K562 (cell line): ENCODE data around the gene PLTP. TPM values are rescaled to one million over a fixed set of nuclear protein-coding genes. Genes with fewer than 3 reads are reported as not detected.
A peak's percentile ranks its signal among the peaks of the same experiment; 100 is the strongest.

Experiments
- ATAC-seq: fragments of 200-7000 bp; cut with Tn5 transposase; 3 replicates; pipeline ENCODE4 v1.9.1; 2020; ENCODE audit warnings: moderate library complexity
- BruUV-seq: library from RNA; stranded (reverse); fragments of 400-500 nt; replicated peaks from 2 replicates; lab custom pipeline; 2021; lab: Mats Ljungman, UMichigan
- CTCF ChIA-PET: fragments of 300-600 bp; formaldehyde crosslinking; extraction: SDS; loops from one replicate; lab custom pipeline; 2021; ENCODE audit warnings: low intra/inter-chr PET ratio; lab: Yijun Ruan, JAX
- POLR2A ChIA-PET: fragments of 300-600, 350-650 bp; sonication (Branson Sonifier 250); formaldehyde crosslinking; extraction: SDS; loops from one replicate; lab custom pipeline; 2021; ENCODE audit warnings: antibody characterized with exemption, inconsistent platforms; lab: Yijun Ruan, JAX
- DNase-seq, 4 experiments: peaks; one replicate each; pipeline versions ENCODE4 v3.0.0 to v3.0.0-alpha.2; 2011 to 2018; ENCODE audit warnings: low spot score in 3 of 4, mixed read lengths in 3 of 4; ENCODE audit errors: extremely low read depth in 1 of 4
- FAIRE-seq: peaks from 2 replicates; lab custom pipeline; 2011; peaks lifted over from hg19 to GRCh38; lab: Jason Lieb, UNC
- H2AFZ ChIP-seq: 2 replicates; pipeline ENCODE4 v1.6.0; 2011; ENCODE audit warnings: low read depth, low read length, control low read depth, inconsistent platforms
- H3K27ac ChIP-seq: fragments of 200-600 bp; 3 replicates; pipeline ENCODE4 v1.8.0; 2011; ENCODE audit warnings: low read depth, mild to moderate bottlenecking, control low read depth, inconsistent platforms, low read length, moderate library complexity, mixed read lengths; ENCODE audit errors: extremely low read depth
- H3K27me3 ChIP-seq, 2 experiments: fragments of 300-600 bp in 1 of 2; 2 replicates in 1 of 2; 3 replicates in 1 of 2; pipeline versions ENCODE4 v1.6.0 to v1.8.0; 2011; ENCODE audit warnings: inconsistent platforms in 2 of 2, low read length in 2 of 2, mild to moderate bottlenecking in 1 of 2, mixed read lengths in 1 of 2, moderate library complexity in 1 of 2; ENCODE audit not compliant: control insufficient read depth in 2 of 2, insufficient read depth in 2 of 2
- H3K36me3 ChIP-seq: fragments of 300-600 bp; 3 replicates; pipeline ENCODE4 v1.8.0; 2011; ENCODE audit warnings: mild to moderate bottlenecking, low read length, inconsistent platforms; ENCODE audit not compliant: control insufficient read depth, insufficient read depth
- H3K4me1 ChIP-seq, 2 experiments: fragments of 200-600 bp in 1 of 2; replicated peaks in 1 of 2; 2 replicates in 1 of 2; 3 replicates in 1 of 2; pipeline versions ENCODE4 v1.5.1 to v1.8.0; 2011; ENCODE audit warnings: inconsistent platforms in 2 of 2, low read length in 2 of 2, mild to moderate bottlenecking in 1 of 2, mixed read lengths in 1 of 2, moderate library complexity in 1 of 2; ENCODE audit not compliant: control insufficient read depth in 2 of 2, insufficient read depth in 2 of 2
- H3K4me2 ChIP-seq: 2 replicates; pipeline ENCODE4 v1.6.1; 2011; ENCODE audit warnings: low read length, control low read depth, inconsistent platforms, mixed read lengths; ENCODE audit not compliant: insufficient read depth
- H3K4me3 ChIP-seq: fragments of 200-600 bp; sonication (generic), shearing (Covaris generic); 2 replicates; pipeline ENCODE4 v1.5.1; 2016; ENCODE audit warnings: control low read depth, inconsistent platforms
- H3K79me2 ChIP-seq: fragments of 200-600 bp; 3 replicates; pipeline ENCODE4 v1.8.0; 2011; ENCODE audit warnings: low read length, inconsistent platforms; ENCODE audit not compliant: control insufficient read depth, insufficient read depth
- H3K9ac ChIP-seq, 2 experiments: 2 replicates each; pipeline versions ENCODE4 v1.6.0 to v1.6.1; 2011; ENCODE audit warnings: low read depth in 2 of 2, low read length in 2 of 2, control low read depth in 1 of 2, inconsistent platforms in 1 of 2, mild to moderate bottlenecking in 1 of 2, mixed read lengths in 1 of 2; ENCODE audit not compliant: insufficient read depth in 1 of 2
- H3K9me1 ChIP-seq: one replicate; pipeline ENCODE4 v1.6.0; 2011; ENCODE audit warnings: inconsistent platforms, mild to moderate bottlenecking, low read length, moderate library complexity; ENCODE audit not compliant: control insufficient read depth, insufficient read depth
- H3K9me3 ChIP-seq: replicated peaks from 2 replicates; pipeline ENCODE4 v1.5.1; 2011; ENCODE audit warnings: low read depth, low read length, inconsistent platforms; ENCODE audit not compliant: control insufficient read depth, insufficient read depth
- H4K20me1 ChIP-seq: replicated peaks from 2 replicates; pipeline ENCODE4 v1.6.1; 2011; ENCODE audit warnings: low read length, inconsistent platforms, mixed read lengths; ENCODE audit not compliant: control insufficient read depth, insufficient read depth
- FUS ChIP-seq: fragments of 200-400 bp; formaldehyde crosslinking; optimal IDR thresholded peaks from 2 replicates; pipeline ENCODE3; 2017; ENCODE audit warnings: low read depth, low read length
- HMG20B ChIP-seq: fragments of 250-450 bp; sonication (Bioruptor Pico); IDR thresholded peaks from 2 replicates; pipeline ENCODE4 v1.5.0; 2021; ENCODE audit warnings: mild to moderate bottlenecking
- PCBP1 ChIP-seq: fragments of 200-400 bp; formaldehyde crosslinking; IDR thresholded peaks from 2 replicates; pipeline ENCODE4 v1.6.1; 2018; ENCODE audit warnings: mild to moderate bottlenecking, low read depth, low read length; ENCODE audit not compliant: poor library complexity, severe bottlenecking
- PRPF4 ChIP-seq: fragments of 200-400 bp; formaldehyde crosslinking; IDR thresholded peaks from one replicate; pipeline ENCODE4 v1.6.1; 2017; ENCODE audit warnings: low read length, low read depth, mild to moderate bottlenecking; ENCODE audit not compliant: insufficient read depth, poor library complexity, severe bottlenecking
- PTTG1 ChIP-seq: fragments of 450-650 bp; IDR thresholded peaks from 2 replicates; pipeline ENCODE4 v1.6.1; 2016; ENCODE audit warnings: low read depth, mild to moderate bottlenecking, missing genetic modification characterization, missing compliant biosample characterization
- ZNF589 ChIP-seq: fragments of 200-800 bp; sonication (Bioruptor generic); IDR thresholded peaks from 2 replicates; pipeline ENCODE4 v1.6.1; 2016; ENCODE audit warnings: low read depth, missing genetic modification characterization, missing compliant biosample characterization
- WGBS: fragments of 100-300 bp; shearing (Covaris generic); methylation state at CpG from one replicate; pipeline ENCODE4 v1.1.6; 2016; ENCODE audit warnings: low coverage, mixed read lengths; ENCODE audit not compliant: insufficient coverage; ENCODE audit errors: missing lambda C conversion rate; 5-methylcytosine and 5-hydroxymethylcytosine counted together
- in situ Hi-C: fragments of 300-500 bp; cut with MboI; formaldehyde crosslinking; loops from 4 replicates; pipeline ENCODE4 v1.15.0; 2018; ENCODE audit warnings: inconsistent platforms, mixed read lengths
- intact Hi-C: fragments of 100-400 bp; cut with micrococcal nuclease; formaldehyde crosslinking; loops from 2 replicates; pipeline ENCODE4 v1.14.2; 2022
- polyA plus RNA-seq, 8 experiments: library from polyadenylated mRNA; depleted of rRNA in 4 of 8; stranded (reverse) in 5 of 8; unstranded in 3 of 8; fragments of >200 nt; fragmentation: Nextera tagmentation in 2 of 8; fragmentation: Illumina TruSeq in 1 of 8; extraction: Ambion mirVana in 2 of 8; extraction: Trizol in 1 of 8; gene quantifications; 2 replicates each; pipeline versions ENCODE4 v1.2.1 to v1.2.3, GENCODE V29; 2011 to 2014; ENCODE audit warnings: inconsistent platforms in 1 of 8, missing spikeins in 1 of 8
- total RNA-seq, 7 experiments: library from RNA; depleted of rRNA in 6 of 7; stranded (reverse); fragments of >200 nt in 6 of 7; fragmentation: Illumina TruSeq in 2 of 7; extraction: Trizol in 2 of 7; gene quantifications; 2 replicates each; pipeline versions ENCODE4 v1.2.1 to v1.2.3, GENCODE V29; 2011 to 2021; ENCODE audit warnings: low replicate concordance in 1 of 7
- TF ChIP-seq, protein P1 (sequence below): sonication (generic); formaldehyde crosslinking; IDR thresholded peaks from 2 replicates; pipeline ENCODE4 v1.8.1; 2023; ENCODE audit warnings: mild to moderate bottlenecking, missing genetic modification reagents
- TF ChIP-seq, protein P2 (sequence below): fragments of 450-650 bp; formaldehyde crosslinking; IDR thresholded peaks from 2 replicates; pipeline ENCODE4 v1.4.0; 2020; ENCODE audit warnings: mild to moderate bottlenecking, moderate library complexity
- TF ChIP-seq, protein P3 (sequence below), 2 experiments: IDR thresholded peaks; 2 replicates each; pipeline ENCODE4 v1.6.1; 2011; ENCODE audit warnings: borderline replicate concordance in 1 of 2, control low read depth in 1 of 2, low read depth in 1 of 2, low read length in 1 of 2, mild to moderate bottlenecking in 1 of 2, mixed read lengths in 1 of 2, moderate library complexity in 1 of 2; ENCODE audit not compliant: insufficient read depth in 1 of 2, insufficient read length in 1 of 2, poor library complexity in 1 of 2, severe bottlenecking in 1 of 2; ENCODE audit errors: extremely low read depth in 1 of 2
- TF ChIP-seq, protein P4 (sequence below): fragments of 250-450 bp; sonication (Bioruptor Pico); IDR thresholded peaks from 2 replicates; pipeline ENCODE4 v1.5.0; 2021

The PLTP gene
- total and polyA plus RNA-seq, 9 of the 15 experiments (the other 6 are each of a cell fraction or from before 2014, with no cell fraction given): 2.8 to 29.3 (median 17.6) TPM

DNA sequence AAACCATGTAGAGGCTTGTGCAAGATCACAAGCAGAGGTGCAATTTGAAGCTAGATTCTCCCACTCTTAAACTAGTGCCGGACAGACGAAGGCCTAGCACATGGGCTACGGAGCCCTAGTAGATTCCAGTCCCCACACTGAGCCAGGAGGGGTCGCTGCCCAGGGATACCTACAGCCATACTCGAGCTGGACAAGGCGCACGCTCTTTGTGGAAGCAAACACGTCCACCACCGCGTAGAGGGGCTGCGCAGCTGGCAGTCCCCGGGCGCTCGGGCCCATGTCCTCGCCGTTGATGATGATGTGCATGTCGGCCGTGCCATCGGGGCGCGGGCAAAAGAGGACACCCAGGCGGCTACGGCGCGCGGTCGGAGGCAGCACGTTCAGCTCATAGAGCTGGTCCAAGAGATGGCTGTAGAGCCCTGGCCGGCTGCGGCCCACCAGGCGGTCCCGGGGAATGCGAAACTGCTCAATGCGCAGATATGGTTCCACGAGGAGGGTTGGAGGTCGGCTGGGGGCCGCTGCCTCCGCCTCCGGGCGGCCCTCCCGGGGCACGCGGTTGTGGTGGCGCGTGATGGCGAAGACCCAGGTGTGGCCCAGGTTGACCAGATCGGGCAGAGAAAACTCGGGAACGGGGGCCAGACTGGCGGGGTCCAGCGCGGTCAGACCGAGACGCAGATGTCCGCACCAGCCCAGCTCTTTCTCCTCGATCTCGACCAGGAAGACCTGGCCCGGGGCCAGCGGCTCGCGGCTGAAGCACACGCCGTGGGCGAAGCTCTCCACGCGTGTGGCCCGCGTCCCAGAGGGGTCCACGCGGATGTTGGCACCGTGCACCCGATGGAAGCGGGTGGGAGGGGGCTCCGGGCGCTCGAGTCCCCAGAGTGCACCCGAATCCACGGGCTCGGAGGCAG lies 21.6 kb downstream of the PLTP start:
- Histone ChIP-seq H3K4me3 (peak overlapping the region; percentile 69), H3K9me1 (no peaks in the 10 kb centered on the region), H3K27me3 (no peaks in the 10 kb centered on the region), H3K9me3 (no peaks in the 10 kb centered on the region), H3K79me2 (peaks cover 8% of the 10 kb centered on the region; the same call in 1 of the 3 replicates), H3K4me2 (peak overlapping the region; percentile 81), H3K36me3 (peaks cover 36% of the 10 kb centered on the region; the same call in 2 of the 3 replicates), H4K20me1 (no peaks in the 10 kb centered on the region), H3K27ac (peak overlapping the region; percentile 74), H3K9ac (peak overlapping the region; percentile 74 to 94), H2AFZ (peak overlapping the region; percentile 96), H3K4me1 (peaks cover 12 to 40% of the 10 kb centered on the region in 2 experiments)
- intact Hi-C loops (loop anchor here (5.0 kb wide), 1 partner anchor 72 kb away; no protein-coding TSS in a partner anchor), in situ Hi-C loops (no loop called here)
- peak in 1 of 4 experiments; percentile 19 for DNase-seq
- TSS peak; percentile 81 for BruUV-seq
- POLR2A ChIA-PET: interaction anchor here (0.5 to 1.4 kb wide), 7 partner anchors 9 to 64 kb away, joined by 3 to 11 read pairs (median 4); partner anchors contain the start of gene ZSWIM1
- CTCF ChIA-PET: interaction anchor here (1.0 to 2.7 kb wide), 2 partner anchors 90 to 92 kb away, joined by 3 to 9 read pairs; no protein-coding TSS in a partner anchor
- no peak for FAIRE-seq
- 81% methylated on average over 59 of the region's 79 CpGs for WGBS
- 0 out of 3 replicates have a peak, but pooled peaks have one; percentile 8 for ATAC-seq
- TF ChIP-seq PTTG1 (tag): no peak
- no peak for TF ChIP-seq FUS
- TF ChIP-seq PCBP1: no peak
- TF ChIP-seq PRPF4: peak; percentile 89
- TF ChIP-seq, protein P1, sequence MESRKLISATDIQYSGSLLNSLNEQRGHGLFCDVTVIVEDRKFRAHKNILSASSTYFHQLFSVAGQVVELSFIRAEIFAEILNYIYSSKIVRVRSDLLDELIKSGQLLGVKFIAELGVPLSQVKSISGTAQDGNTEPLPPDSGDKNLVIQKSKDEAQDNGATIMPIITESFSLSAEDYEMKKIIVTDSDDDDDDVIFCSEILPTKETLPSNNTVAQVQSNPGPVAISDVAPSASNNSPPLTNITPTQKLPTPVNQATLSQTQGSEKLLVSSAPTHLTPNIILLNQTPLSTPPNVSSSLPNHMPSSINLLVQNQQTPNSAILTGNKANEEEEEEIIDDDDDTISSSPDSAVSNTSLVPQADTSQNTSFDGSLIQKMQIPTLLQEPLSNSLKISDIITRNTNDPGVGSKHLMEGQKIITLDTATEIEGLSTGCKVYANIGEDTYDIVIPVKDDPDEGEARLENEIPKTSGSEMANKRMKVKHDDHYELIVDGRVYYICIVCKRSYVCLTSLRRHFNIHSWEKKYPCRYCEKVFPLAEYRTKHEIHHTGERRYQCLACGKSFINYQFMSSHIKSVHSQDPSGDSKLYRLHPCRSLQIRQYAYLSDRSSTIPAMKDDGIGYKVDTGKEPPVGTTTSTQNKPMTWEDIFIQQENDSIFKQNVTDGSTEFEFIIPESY (CRISPR knock-in tag): peak; percentile 87
- 0 out of 2 replicates have a peak, but pooled peaks have one; percentile 36 for TF ChIP-seq ZNF589 (CRISPR knock-in tag)
- TF ChIP-seq HMG20B: no peak
- TF ChIP-seq, protein P2, sequence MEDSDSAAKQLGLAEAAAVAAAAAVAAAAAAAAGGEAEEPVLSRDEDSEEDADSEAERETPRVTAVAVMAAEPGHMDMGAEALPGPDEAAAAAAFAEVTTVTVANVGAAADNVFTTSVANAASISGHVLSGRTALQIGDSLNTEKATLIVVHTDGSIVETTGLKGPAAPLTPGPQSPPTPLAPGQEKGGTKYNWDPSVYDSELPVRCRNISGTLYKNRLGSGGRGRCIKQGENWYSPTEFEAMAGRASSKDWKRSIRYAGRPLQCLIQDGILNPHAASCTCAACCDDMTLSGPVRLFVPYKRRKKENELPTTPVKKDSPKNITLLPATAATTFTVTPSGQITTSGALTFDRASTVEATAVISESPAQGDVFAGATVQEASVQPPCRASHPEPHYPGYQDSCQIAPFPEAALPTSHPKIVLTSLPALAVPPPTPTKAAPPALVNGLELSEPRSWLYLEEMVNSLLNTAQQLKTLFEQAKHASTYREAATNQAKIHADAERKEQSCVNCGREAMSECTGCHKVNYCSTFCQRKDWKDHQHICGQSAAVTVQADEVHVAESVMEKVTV (CRISPR knock-in tag): no peak
- TF ChIP-seq, protein P3, sequence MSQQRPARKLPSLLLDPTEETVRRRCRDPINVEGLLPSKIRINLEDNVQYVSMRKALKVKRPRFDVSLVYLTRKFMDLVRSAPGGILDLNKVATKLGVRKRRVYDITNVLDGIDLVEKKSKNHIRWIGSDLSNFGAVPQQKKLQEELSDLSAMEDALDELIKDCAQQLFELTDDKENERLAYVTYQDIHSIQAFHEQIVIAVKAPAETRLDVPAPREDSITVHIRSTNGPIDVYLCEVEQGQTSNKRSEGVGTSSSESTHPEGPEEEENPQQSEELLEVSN (IDR thresholded peaks at IDR 0.05; ENCODE audit: borderline replicate concordance in 1 of 2, extremely low read depth in 1 of 2, insufficient read depth in 1 of 2, insufficient read length in 1 of 2, low read depth in 1 of 2, low read length in 1 of 2, poor library complexity in 1 of 2, severe bottlenecking in 1 of 2): peak in 1 of 2 experiments; percentile 28
- TF ChIP-seq, protein P4, sequence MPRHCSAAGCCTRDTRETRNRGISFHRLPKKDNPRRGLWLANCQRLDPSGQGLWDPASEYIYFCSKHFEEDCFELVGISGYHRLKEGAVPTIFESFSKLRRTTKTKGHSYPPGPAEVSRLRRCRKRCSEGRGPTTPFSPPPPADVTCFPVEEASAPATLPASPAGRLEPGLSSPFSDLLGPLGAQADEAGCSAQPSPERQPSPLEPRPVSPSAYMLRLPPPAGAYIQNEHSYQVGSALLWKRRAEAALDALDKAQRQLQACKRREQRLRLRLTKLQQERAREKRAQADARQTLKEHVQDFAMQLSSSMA: no peak
